DND-41 (cell line): ENCODE measurements around the gene ENPP1.

Experiments used
- ATAC-seq: fragments of 200-7000 bp; cut with Tn5 transposase; 3 replicates; pipeline ENCODE4 v1.9.1; 2021; ENCODE audit warnings: low read depth; ENCODE audit not compliant: insufficient read depth
- DNase-seq: peaks from one replicate; pipeline ENCODE4 v3.0.0-alpha.2; 2020
- H2AFZ ChIP-seq: 2 replicates; pipeline ENCODE4 v1.6.0; 2012; ENCODE audit warnings: low read depth, low read length
- H3K27ac ChIP-seq: 2 replicates; pipeline ENCODE4 v1.5.1; 2012; ENCODE audit warnings: low read length, inconsistent platforms
- H3K27me3 ChIP-seq: fragments of 200-600 bp; sonication (generic); 2 replicates; pipeline ENCODE4 v1.6.0; 2012; ENCODE audit warnings: low read length, mild to moderate bottlenecking, inconsistent platforms; ENCODE audit not compliant: insufficient read depth, poor library complexity
- H3K36me3 ChIP-seq: 2 replicates; pipeline ENCODE4 v1.5.1; 2012; ENCODE audit warnings: low read length, inconsistent platforms; ENCODE audit not compliant: insufficient read depth
- H3K4me1 ChIP-seq: 2 replicates; pipeline ENCODE4 v1.5.1; 2012; ENCODE audit warnings: mild to moderate bottlenecking, low read length; ENCODE audit not compliant: insufficient read depth
- H3K4me2 ChIP-seq: 2 replicates; pipeline ENCODE4 v1.6.0; 2012; ENCODE audit warnings: mild to moderate bottlenecking, moderate library complexity, low read length, inconsistent platforms; ENCODE audit not compliant: insufficient read depth
- H3K4me3 ChIP-seq, 2 experiments: fragments of 200-600 bp in 1 of 2; shearing (Covaris generic) in 1 of 2; 2 replicates each; pipeline ENCODE4 v1.5.1; 2012 to 2016; ENCODE audit warnings: inconsistent platforms in 2 of 2, low read length in 2 of 2, mild to moderate bottlenecking in 2 of 2, low read depth in 1 of 2, moderate library complexity in 1 of 2
- H3K79me2 ChIP-seq: 2 replicates; pipeline ENCODE4 v1.6.0; 2012; ENCODE audit warnings: low read length, inconsistent platforms; ENCODE audit not compliant: insufficient read depth
- H3K9ac ChIP-seq: 2 replicates; pipeline ENCODE4 v1.6.0; 2012; ENCODE audit warnings: low read depth, mild to moderate bottlenecking, inconsistent platforms, low read length, moderate library complexity
- H3K9me3 ChIP-seq: 2 replicates; pipeline ENCODE4 v1.5.1; 2012; ENCODE audit warnings: low read length, moderate library complexity, mild to moderate bottlenecking, inconsistent platforms; ENCODE audit not compliant: insufficient read depth, severe bottlenecking
- H4K20me1 ChIP-seq: 2 replicates; pipeline ENCODE4 v1.6.0; 2012; ENCODE audit warnings: low read length; ENCODE audit not compliant: insufficient read depth
- CTCF ChIP-seq: IDR thresholded peaks from 2 replicates; pipeline ENCODE4 v1.5.1; 2012; ENCODE audit warnings: borderline replicate concordance, low read length, moderate library complexity, mild to moderate bottlenecking; ENCODE audit not compliant: poor library complexity, severe bottlenecking; ENCODE audit errors: extremely low read depth
- EZH2 ChIP-seq: IDR thresholded peaks from 3 replicates; pipeline ENCODE4 v1.6.1; 2012; ENCODE audit warnings: borderline replicate concordance, low read depth, mild to moderate bottlenecking, moderate library complexity, low read length, inconsistent platforms; ENCODE audit not compliant: severe bottlenecking

ENPP1 gene

GRCh38 chr6:131778169-131778568 is 29.7 kb upstream of the ENPP1 start:
- Histone ChIP-seq H3K4me1 (no peaks in the 10 kb centered on the region), H3K79me2 (no peaks in the 10 kb centered on the region), H3K9ac (no peak overlapping the region), H3K27ac (no peak overlapping the region), H3K4me2 (no peak overlapping the region), H3K27me3 (peaks cover 5% of the 10 kb centered on the region), H4K20me1 (no peaks in the 10 kb centered on the region; the same call in 1 of the 2 replicates), H3K4me3 (no peak overlapping the region), H3K36me3 (no peaks in the 10 kb centered on the region), H3K9me3 (no peaks in the 10 kb centered on the region), H2AFZ (no peak overlapping the region)
- DNase-seq (no peak), ATAC-seq (no peak)
- TF ChIP-seq EZH2 (no peak), CTCF (no peak)

GRCh38 chr6:131779304-131779703 is 28.5 kb upstream of the ENPP1 start:
- Histone ChIP-seq H2AFZ (no peak overlapping the region), H3K9ac (no peak overlapping the region), H3K27ac (no peak overlapping the region), H3K79me2 (no peaks in the 10 kb centered on the region), H4K20me1 (no peaks in the 10 kb centered on the region; the same call in 1 of the 2 replicates), H3K27me3 (peaks cover 4% of the 10 kb centered on the region), H3K4me1 (no peaks in the 10 kb centered on the region), H3K9me3 (no peaks in the 10 kb centered on the region), H3K4me3 (no peak overlapping the region), H3K36me3 (no peaks in the 10 kb centered on the region), H3K4me2 (no peak overlapping the region)
- ATAC-seq (no peak), DNase-seq (no peak)
- TF ChIP-seq EZH2 = no peak
- no peak for TF ChIP-seq CTCF

GRCh38 chr6:131780600-131780999 is 27.2 kb upstream of the ENPP1 start:
- no peaks in the 10 kb centered on the region for H3K9me3 ChIP-seq
- no peaks in the 10 kb centered on the region; the same call in 1 of the 2 replicates for H4K20me1 ChIP-seq
- H3K36me3 ChIP-seq = no peaks in the 10 kb centered on the region
- H3K4me2 ChIP-seq = no peak overlapping the region
- no peak for ATAC-seq
- no peaks in the 10 kb centered on the region for H3K4me1 ChIP-seq
- no peak for DNase-seq
- no peak overlapping the region for H3K9ac ChIP-seq
- peaks cover 4% of the 10 kb centered on the region for H3K27me3 ChIP-seq
- TF ChIP-seq EZH2 (no peak), CTCF (no peak)
- no peaks in the 10 kb centered on the region for H3K79me2 ChIP-seq
- H2AFZ ChIP-seq = no peak overlapping the region
- H3K27ac ChIP-seq = no peak overlapping the region
- no peak overlapping the region for H3K4me3 ChIP-seq

GRCh38 chr6:131781687-131782086 is 26.1 kb upstream of the ENPP1 start:
- H3K9ac ChIP-seq = no peak overlapping the region
- no peak for TF ChIP-seq CTCF
- no peak for TF ChIP-seq EZH2
- H4K20me1 ChIP-seq = no peaks in the 10 kb centered on the region; the same call in 1 of the 2 replicates
- H2AFZ ChIP-seq = no peak overlapping the region
- ATAC-seq (no peak), DNase-seq (no peak)
- no peak overlapping the region for H3K4me2 ChIP-seq
- H3K27me3 ChIP-seq = peaks cover 4% of the 10 kb centered on the region
- H3K4me1 ChIP-seq = no peaks in the 10 kb centered on the region
- no peaks in the 10 kb centered on the region for H3K79me2 ChIP-seq
- H3K4me3 ChIP-seq = no peak overlapping the region
- H3K36me3 ChIP-seq = no peaks in the 10 kb centered on the region
- H3K27ac ChIP-seq = no peak overlapping the region
- H3K9me3 ChIP-seq = no peaks in the 10 kb centered on the region
